Fibroblast of pulmonary artery (primary cell): ENCODE results near the gene CEP85L.

Experiments
- DNase-seq: peaks from one replicate; pipeline ENCODE4 v3.0.0-alpha.2; 2010; ENCODE audit warnings: low read depth
- H3K4me3 ChIP-seq: replicated peaks from 2 replicates; pipeline ENCODE4 v1.5.1; 2011; ENCODE audit warnings: low read depth, mild to moderate bottlenecking, control low read depth, low read length, moderate library complexity
- TF ChIP-seq, protein P1 (sequence below): IDR thresholded peaks from 2 replicates; pipeline ENCODE4 v1.5.1; 2011; ENCODE audit warnings: mild to moderate bottlenecking, control low read depth, low read length, inconsistent platforms; ENCODE audit errors: missing control alignments

CEP85L gene

DNA sequence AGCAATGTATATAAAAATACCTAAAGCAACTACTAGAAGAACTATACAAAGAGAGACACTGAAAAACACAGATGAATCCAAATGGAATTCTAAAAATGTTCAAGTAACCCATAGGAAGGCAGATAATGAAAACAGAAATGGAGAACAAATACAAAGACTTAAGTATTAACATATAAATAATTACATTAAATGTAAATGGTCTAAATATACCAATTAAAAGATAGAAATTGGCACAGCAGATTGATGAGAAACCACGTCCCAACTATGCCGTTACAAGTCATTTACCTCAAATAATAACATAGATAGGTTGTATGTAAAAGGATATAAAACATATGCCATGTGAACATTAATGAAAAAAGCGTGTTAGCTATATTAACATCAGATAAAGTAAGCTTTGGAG lies 40.1 kb downstream of the CEP85L start:
- H3K4me3 ChIP-seq, result no peak overlapping the region
- TF ChIP-seq, protein P1, sequence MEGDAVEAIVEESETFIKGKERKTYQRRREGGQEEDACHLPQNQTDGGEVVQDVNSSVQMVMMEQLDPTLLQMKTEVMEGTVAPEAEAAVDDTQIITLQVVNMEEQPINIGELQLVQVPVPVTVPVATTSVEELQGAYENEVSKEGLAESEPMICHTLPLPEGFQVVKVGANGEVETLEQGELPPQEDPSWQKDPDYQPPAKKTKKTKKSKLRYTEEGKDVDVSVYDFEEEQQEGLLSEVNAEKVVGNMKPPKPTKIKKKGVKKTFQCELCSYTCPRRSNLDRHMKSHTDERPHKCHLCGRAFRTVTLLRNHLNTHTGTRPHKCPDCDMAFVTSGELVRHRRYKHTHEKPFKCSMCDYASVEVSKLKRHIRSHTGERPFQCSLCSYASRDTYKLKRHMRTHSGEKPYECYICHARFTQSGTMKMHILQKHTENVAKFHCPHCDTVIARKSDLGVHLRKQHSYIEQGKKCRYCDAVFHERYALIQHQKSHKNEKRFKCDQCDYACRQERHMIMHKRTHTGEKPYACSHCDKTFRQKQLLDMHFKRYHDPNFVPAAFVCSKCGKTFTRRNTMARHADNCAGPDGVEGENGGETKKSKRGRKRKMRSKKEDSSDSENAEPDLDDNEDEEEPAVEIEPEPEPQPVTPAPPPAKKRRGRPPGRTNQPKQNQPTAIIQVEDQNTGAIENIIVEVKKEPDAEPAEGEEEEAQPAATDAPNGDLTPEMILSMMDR, result no peak
- DNase-seq, result no peak

DNA sequence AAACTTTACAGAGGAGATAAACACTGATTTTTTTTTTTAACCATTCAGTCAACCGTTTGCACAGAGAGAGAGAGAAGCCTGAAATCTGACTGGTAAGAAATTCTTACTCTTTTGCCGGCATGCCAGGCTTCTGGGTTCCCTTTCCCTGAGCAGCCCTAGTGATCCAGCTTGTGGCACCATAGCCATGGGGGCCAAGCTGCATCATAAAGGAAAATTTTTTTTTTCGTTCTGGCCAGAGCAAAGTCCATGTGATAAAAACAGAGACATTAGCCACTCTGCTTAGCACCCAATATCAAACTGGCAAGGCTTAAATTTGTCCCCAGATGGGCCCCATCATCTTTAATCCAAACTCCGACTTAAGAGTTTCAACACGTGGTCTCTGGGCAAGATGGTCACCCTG lies 44.5 kb downstream of the CEP85L start:
- no peak for DNase-seq
- H3K4me3 ChIP-seq, result no peak overlapping the region
- TF ChIP-seq, protein P1, result no peak

DNA sequence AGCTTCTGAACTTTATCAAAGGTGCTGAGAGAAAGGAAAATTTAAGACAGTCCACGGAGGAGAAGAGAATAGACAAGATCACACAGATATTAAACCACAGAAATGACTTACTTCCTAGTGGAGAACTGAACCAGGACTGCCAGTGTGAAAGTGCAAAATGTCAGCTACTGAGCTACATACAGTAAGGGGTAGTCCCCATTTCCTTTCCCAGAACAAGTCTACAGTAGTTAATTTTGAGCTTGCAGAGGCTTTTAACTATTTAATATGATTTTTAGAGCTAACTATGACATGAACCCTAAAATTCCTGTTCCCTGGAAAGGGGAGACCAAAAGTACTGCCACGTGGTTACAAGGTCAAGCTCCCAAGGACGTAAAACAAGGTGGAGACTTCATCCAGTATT lies 45.1 kb downstream of the CEP85L start:
- no peak for DNase-seq
- TF ChIP-seq, protein P1, result no peak
- no peak overlapping the region for H3K4me3 ChIP-seq

DNA sequence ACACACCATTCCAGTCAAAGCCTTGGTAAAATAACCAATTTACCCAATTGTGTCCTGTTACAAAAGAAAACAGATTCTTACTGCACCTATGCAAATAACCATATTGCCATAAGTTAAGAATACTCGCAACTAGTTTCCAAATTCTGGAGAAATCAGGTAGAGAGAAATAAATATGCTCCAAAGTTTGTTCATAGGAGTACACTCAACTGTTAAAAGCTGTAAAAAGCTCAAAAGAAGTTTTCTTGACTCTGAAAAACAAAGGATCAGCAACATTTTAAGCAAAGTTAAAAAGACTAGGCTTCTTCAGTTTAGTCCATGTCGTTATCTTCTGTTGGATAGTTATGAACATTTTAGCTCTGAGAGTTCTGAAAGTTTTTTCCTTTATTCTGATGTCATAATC lies 48.0 kb downstream of the CEP85L start:
- TF ChIP-seq, protein P1, result no peak
- no peak overlapping the region for H3K4me3 ChIP-seq
- no peak for DNase-seq

GRCh38 chr6:118602300-118602699 lies 49.1 kb downstream of the CEP85L start:
- no peak overlapping the region for H3K4me3 ChIP-seq
- TF ChIP-seq, protein P1, result no peak
- no peak for DNase-seq

GRCh38 chr6:118598324-118598723 lies 53.1 kb downstream of the CEP85L start:
- DNase-seq, result no peak
- TF ChIP-seq, protein P1, result no peak
- no peak overlapping the region for H3K4me3 ChIP-seq

GRCh38 chr6:118597636-118598035 lies 53.8 kb downstream of the CEP85L start:
- no peak for DNase-seq
- TF ChIP-seq, protein P1, result no peak
- no peak overlapping the region for H3K4me3 ChIP-seq
